K562 (cell line): ENCODE measurements around the gene RGL2. TPM values are rescaled to one million over a fixed set of nuclear protein-coding genes. Genes with fewer than 3 reads are reported as not detected.

Source experiments
- ATF1 ChIP-seq, 2 experiments: fragments of 450-650 bp in 1 of 2; IDR thresholded peaks; 2 replicates each; pipeline ENCODE4 v1.6.1; 2016; ENCODE audit warnings: missing compliant biosample characterization in 1 of 2, missing genetic modification characterization in 1 of 2
- EGR1 ChIP-seq: fragments of 450-650 bp; conservative IDR thresholded peaks from 2 replicates; pipeline ENCODE4 v1.6.1; 2017; ENCODE audit warnings: mild to moderate bottlenecking
- EP400 ChIP-seq: fragments of 450-650 bp; IDR thresholded peaks from 2 replicates; pipeline ENCODE4 v1.6.1; 2017; ENCODE audit warnings: antibody characterized with exemption, mild to moderate bottlenecking, moderate library complexity
- EWSR1 ChIP-seq: fragments of 450-650 bp; IDR thresholded peaks from 2 replicates; pipeline ENCODE4 v1.6.1; 2018; ENCODE audit warnings: borderline replicate concordance, mild to moderate bottlenecking, low read depth, moderate library complexity; ENCODE audit not compliant: partially characterized antibody
- GABPB1 ChIP-seq: sonication (generic); formaldehyde crosslinking; IDR thresholded peaks from 2 replicates; pipeline ENCODE4 v1.8.0; 2022; ENCODE audit warnings: mild to moderate bottlenecking, missing genetic modification reagents
- GABPB2 ChIP-seq: fragments of 250-450 bp; sonication (Bioruptor Pico); conservative IDR thresholded peaks from 2 replicates; pipeline ENCODE4 v1.5.1; 2021; ENCODE audit warnings: mild to moderate bottlenecking
- GTF2A2 ChIP-seq: IDR thresholded peaks from 2 replicates; pipeline ENCODE4 v1.6.1; 2016; ENCODE audit warnings: mild to moderate bottlenecking, missing genetic modification characterization, missing compliant biosample characterization
- KLF16 ChIP-seq: IDR thresholded peaks from 2 replicates; pipeline ENCODE4 v1.6.1; 2016; ENCODE audit warnings: antibody characterized with exemption
- MBD2 ChIP-seq: sonication (generic); IDR thresholded peaks from 2 replicates; pipeline ENCODE4 v1.6.1; 2016; ENCODE audit warnings: low read depth, borderline replicate concordance
- MCM5 ChIP-seq: fragments of 450-650 bp; IDR thresholded peaks from 2 replicates; pipeline ENCODE4 v1.6.1; 2016; ENCODE audit warnings: low read depth
- MEIS2 ChIP-seq: fragments of 450-650 bp; IDR thresholded peaks from 2 replicates; pipeline ENCODE4 v1.6.1; 2014; ENCODE audit warnings: mild to moderate bottlenecking; ENCODE audit not compliant: partially characterized antibody
- MXD1 ChIP-seq: fragments of 250-450 bp; sonication (Bioruptor Pico); IDR thresholded peaks from 2 replicates; pipeline ENCODE4 v1.8.0; 2021; ENCODE audit warnings: borderline replicate concordance, mild to moderate bottlenecking, moderate library complexity; ENCODE audit not compliant: poor library complexity, severe bottlenecking
- MXI1 ChIP-seq: IDR thresholded peaks from 2 replicates; pipeline ENCODE4 v1.6.1; 2011; ENCODE audit warnings: low read depth, mild to moderate bottlenecking, improper control_type of control experiment, low read length
- PHB ChIP-seq: fragments of 250-450 bp; sonication (Bioruptor Pico); IDR thresholded peaks from 2 replicates; pipeline ENCODE4 v1.5.0; 2021
- RB1 ChIP-seq: fragments of 450-650 bp; IDR thresholded peaks from 2 replicates; pipeline ENCODE4 v1.6.1; 2017; ENCODE audit warnings: low read depth, mild to moderate bottlenecking
- RFX1 ChIP-seq: fragments of 450-650 bp; IDR thresholded peaks from 2 replicates; pipeline ENCODE4 v1.6.1; 2016; ENCODE audit warnings: mild to moderate bottlenecking, moderate library complexity
- RUNX1 ChIP-seq: sonication (generic); IDR thresholded peaks from 2 replicates; pipeline ENCODE4 v1.6.1; 2016; ENCODE audit warnings: antibody characterized with exemption, low read depth
- SRSF9 ChIP-seq: fragments of 200-400 bp; formaldehyde crosslinking; IDR thresholded peaks from 2 replicates; pipeline ENCODE4 v1.6.1; 2017; ENCODE audit warnings: low read depth, low read length, borderline replicate concordance
- ZBTB26 ChIP-seq: fragments of 450-650 bp; formaldehyde crosslinking; IDR thresholded peaks from 2 replicates; pipeline ENCODE4 v1.4.0; 2022; ENCODE audit warnings: missing genetic modification characterization
- ZKSCAN1 ChIP-seq: fragments of 150-350 bp; IDR thresholded peaks from 2 replicates; pipeline ENCODE4 v1.6.1; 2016; ENCODE audit warnings: low read depth, low read length
- ZNF212 ChIP-seq: fragments of 450-650 bp; formaldehyde crosslinking; IDR thresholded peaks from 2 replicates; pipeline ENCODE4 v1.4.0; 2020; ENCODE audit warnings: mild to moderate bottlenecking
- ZNF232 ChIP-seq: sonication (generic); formaldehyde crosslinking; IDR thresholded peaks from 2 replicates; pipeline ENCODE4 v1.8.0; 2022; ENCODE audit warnings: mild to moderate bottlenecking, missing genetic modification reagents
- ZNF57 ChIP-seq: fragments of 450-650 bp; formaldehyde crosslinking; IDR thresholded peaks from 2 replicates; pipeline ENCODE4 v1.4.0; 2020; ENCODE audit warnings: mild to moderate bottlenecking, moderate library complexity
- polyA plus RNA-seq, 8 experiments: library from polyadenylated mRNA; depleted of rRNA in 4 of 8; stranded (reverse) in 5 of 8; unstranded in 3 of 8; fragments of >200 nt; fragmentation: Nextera tagmentation in 2 of 8; fragmentation: Illumina TruSeq in 1 of 8; extraction: Ambion mirVana in 2 of 8; extraction: Trizol in 1 of 8; gene quantifications; 2 replicates each; pipeline versions ENCODE4 v1.2.1 to v1.2.3, GENCODE V29; 2011 to 2014; ENCODE audit warnings: inconsistent platforms in 1 of 8, missing spikeins in 1 of 8
- total RNA-seq, 7 experiments: library from RNA; depleted of rRNA in 6 of 7; stranded (reverse); fragments of >200 nt in 6 of 7; fragmentation: Illumina TruSeq in 2 of 7; extraction: Trizol in 2 of 7; gene quantifications; 2 replicates each; pipeline versions ENCODE4 v1.2.1 to v1.2.3, GENCODE V29; 2011 to 2021; ENCODE audit warnings: low replicate concordance in 1 of 7
- TF ChIP-seq, protein P1 (sequence below): fragments of 450-650 bp; formaldehyde crosslinking; IDR thresholded peaks from 2 replicates; pipeline ENCODE4 v1.4.0; 2020; ENCODE audit warnings: mild to moderate bottlenecking, moderate library complexity
- TF ChIP-seq, protein P2 (sequence below): sonication (generic); formaldehyde crosslinking; IDR thresholded peaks from 2 replicates; pipeline ENCODE4 v1.8.0; 2022; ENCODE audit warnings: mild to moderate bottlenecking, missing genetic modification reagents
- TF ChIP-seq, protein P3 (sequence below): fragments of 250-450 bp; sonication (Bioruptor Pico); IDR thresholded peaks from 2 replicates; pipeline ENCODE4 v1.6.1; 2021; ENCODE audit warnings: mild to moderate bottlenecking

The RGL2 gene
- total and polyA plus RNA-seq, 9 of the 15 experiments (the other 6 are each of a cell fraction or from before 2014, with no cell fraction given), result 1.8 to 57.1 (median 19.5) TPM

DNA sequence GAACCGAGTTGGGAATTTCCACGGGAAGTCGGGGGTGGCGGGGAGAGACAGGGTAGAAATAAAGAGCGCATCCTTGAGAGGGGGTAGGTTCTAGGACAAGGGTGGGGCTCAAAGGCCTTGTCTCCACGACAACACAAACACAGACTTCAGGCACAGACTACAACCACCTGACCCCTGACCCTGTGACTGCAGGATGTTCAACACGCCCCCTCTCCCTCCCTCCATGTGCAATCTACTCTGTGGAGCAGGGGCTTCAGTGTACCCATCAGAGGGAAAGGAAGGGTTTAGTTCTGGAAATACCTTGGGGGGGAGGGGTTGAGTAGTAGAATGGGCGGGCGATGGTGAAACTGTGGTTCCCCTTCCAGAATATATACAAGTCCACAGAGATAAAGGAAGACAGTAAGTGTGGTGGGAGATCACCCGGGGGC is 15.8 kb upstream of the RGL2 start (continued):
- TF ChIP-seq, protein P1, sequence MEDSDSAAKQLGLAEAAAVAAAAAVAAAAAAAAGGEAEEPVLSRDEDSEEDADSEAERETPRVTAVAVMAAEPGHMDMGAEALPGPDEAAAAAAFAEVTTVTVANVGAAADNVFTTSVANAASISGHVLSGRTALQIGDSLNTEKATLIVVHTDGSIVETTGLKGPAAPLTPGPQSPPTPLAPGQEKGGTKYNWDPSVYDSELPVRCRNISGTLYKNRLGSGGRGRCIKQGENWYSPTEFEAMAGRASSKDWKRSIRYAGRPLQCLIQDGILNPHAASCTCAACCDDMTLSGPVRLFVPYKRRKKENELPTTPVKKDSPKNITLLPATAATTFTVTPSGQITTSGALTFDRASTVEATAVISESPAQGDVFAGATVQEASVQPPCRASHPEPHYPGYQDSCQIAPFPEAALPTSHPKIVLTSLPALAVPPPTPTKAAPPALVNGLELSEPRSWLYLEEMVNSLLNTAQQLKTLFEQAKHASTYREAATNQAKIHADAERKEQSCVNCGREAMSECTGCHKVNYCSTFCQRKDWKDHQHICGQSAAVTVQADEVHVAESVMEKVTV (CRISPR knock-in tag), result no peak
- TF ChIP-seq ZNF212 (no peak), ZNF232 (CRISPR knock-in tag) (no peak), PHB (CRISPR knock-in tag) (no peak; the same call in 1 of the 2 replicates), RB1 (no peak), ZNF57 (CRISPR knock-in tag) (no peak), MCM5 (no peak), RFX1 (peak; percentile 92), GTF2A2 (tag) (no peak), SRSF9 (no peak), ATF1 (CRISPR knock-in tag; IDR thresholded peaks at IDR 0.05) (no peak), ATF1 (tag; IDR thresholded peaks at IDR 0.05) (no peak), MEIS2 (no peak), ZKSCAN1 (no peak), GABPB1 (CRISPR knock-in tag) (no peak), EGR1 (peak; percentile 56), GABPB2 (no peak), KLF16 (no peak), EP400 (no peak; the same call in 1 of the 2 replicates), MXI1 (peak; percentile 90), MBD2 (no peak), RUNX1 (no peak), MXD1 (CRISPR knock-in tag) (no peak), ZBTB26 (CRISPR knock-in tag) (no peak), EWSR1 (no peak)
- TF ChIP-seq, protein P2, sequence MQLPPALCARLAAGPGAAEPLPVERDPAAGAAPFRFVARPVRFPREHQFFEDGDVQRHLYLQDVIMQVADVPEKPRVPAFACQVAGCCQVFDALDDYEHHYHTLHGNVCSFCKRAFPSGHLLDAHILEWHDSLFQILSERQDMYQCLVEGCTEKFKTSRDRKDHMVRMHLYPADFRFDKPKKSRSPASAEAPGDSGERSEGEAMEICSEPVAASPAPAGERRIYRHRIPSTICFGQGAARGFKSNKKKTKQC (CRISPR knock-in tag), result no peak
- TF ChIP-seq, protein P3, sequence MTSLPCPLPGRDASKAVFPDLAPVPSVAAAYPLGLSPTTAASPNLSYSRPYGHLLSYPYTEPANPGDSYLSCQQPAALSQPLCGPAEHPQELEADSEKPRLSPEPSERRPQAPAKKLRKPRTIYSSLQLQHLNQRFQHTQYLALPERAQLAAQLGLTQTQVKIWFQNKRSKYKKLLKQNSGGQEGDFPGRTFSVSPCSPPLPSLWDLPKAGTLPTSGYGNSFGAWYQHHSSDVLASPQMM (CRISPR knock-in tag), result no peak
